ENCODE results near the gene FBXL14.

GRCh38 chr12:1553536-1553935, 40.8 kb downstream of the FBXL14 start:
- TF ChIP-seq CTCF (tag by site-specific recombination; IDR thresholded peaks at IDR 0.05) (no peak), ATF2 (tag by site-specific recombination; IDR thresholded peaks at IDR 0.05; ENCODE audit: low read depth) (no peak), ZNF391 (tag by site-specific recombination; IDR thresholded peaks at IDR 0.05; ENCODE audit: borderline replicate concordance, low read depth) (no peak), ZNF335 (tag by site-specific recombination; conservative IDR thresholded peaks at IDR 0.05) (no peak), TRIM28 (IDR thresholded peaks at IDR 0.05; ENCODE audit: borderline replicate concordance, low read length) (no peak), PBX3 (CRISPR knock-in tag; IDR thresholded peaks at IDR 0.05) (no peak)
